NT2/D1 (cell line): ENCODE data around the gene ATG2B.

Experiments used
- YY1 ChIP-seq: IDR thresholded peaks from 2 replicates; pipeline ENCODE4 v1.6.1; 2011; ENCODE audit not compliant: insufficient read length, insufficient read depth
- ZNF274 ChIP-seq: IDR thresholded peaks from 2 replicates; pipeline ENCODE4 v1.6.1; 2011; ENCODE audit warnings: mild to moderate bottlenecking, low read depth, low read length

- no peak for TF ChIP-seq YY1
- TF ChIP-seq ZNF274: no peak
These were observed 53.8 kb downstream of the ATG2B start for GRCh38 chr14:96309133-96309895.
